ENCODE measurements around the gene NOTUM.
A peak's percentile ranks its signal among the peaks of the same experiment; 100 is the strongest.

Gene NOTUM

DNA sequence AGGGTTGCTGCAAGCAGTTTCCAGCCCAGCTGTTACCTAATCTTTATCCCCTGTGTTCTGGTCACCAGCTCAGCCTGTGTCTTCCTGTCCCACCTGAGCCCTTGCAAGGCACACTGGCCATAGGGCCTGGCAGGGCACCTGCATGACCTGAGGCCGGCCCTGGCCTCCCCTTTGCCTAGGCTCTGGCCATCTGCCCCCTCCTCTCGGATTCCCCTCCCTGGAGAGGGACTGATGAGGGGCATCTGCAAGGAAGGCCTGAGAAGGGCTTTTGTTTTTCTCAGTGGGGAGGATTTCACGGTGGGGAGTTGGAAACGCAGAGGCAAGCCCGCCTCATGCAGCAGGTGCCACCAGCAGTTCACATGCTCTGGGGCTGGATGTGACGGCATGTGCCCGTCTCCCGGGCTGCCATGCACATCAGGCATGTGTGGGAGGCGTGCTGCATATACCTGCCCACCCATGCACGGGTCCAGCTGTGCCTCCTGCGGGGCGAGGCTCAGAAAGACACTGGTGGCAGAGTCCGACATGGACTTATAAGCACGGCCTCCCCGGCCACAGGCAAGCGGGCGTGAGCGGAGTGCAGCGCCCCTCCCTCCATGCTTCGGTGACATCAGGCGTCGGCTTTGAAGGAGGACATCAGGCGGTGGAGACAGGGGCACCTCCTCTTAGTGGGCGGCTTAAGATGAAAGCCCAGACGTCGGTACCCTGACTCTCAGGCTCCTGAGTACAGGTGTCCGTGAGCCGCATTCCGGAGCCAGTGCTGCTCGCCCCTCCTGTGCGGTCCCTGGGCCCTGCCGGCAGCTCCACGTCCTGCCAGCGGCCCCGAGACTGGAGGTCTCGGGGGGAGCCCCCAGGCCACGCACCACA, 33.0 kb upstream of the NOTUM start (continued):
- TF ChIP-seq ZNF660 (tag by site-specific recombination; IDR thresholded peaks at IDR 0.05): no peak
- no peak for TF ChIP-seq ZFP37 (tag by site-specific recombination; IDR thresholded peaks at IDR 0.05)

DNA sequence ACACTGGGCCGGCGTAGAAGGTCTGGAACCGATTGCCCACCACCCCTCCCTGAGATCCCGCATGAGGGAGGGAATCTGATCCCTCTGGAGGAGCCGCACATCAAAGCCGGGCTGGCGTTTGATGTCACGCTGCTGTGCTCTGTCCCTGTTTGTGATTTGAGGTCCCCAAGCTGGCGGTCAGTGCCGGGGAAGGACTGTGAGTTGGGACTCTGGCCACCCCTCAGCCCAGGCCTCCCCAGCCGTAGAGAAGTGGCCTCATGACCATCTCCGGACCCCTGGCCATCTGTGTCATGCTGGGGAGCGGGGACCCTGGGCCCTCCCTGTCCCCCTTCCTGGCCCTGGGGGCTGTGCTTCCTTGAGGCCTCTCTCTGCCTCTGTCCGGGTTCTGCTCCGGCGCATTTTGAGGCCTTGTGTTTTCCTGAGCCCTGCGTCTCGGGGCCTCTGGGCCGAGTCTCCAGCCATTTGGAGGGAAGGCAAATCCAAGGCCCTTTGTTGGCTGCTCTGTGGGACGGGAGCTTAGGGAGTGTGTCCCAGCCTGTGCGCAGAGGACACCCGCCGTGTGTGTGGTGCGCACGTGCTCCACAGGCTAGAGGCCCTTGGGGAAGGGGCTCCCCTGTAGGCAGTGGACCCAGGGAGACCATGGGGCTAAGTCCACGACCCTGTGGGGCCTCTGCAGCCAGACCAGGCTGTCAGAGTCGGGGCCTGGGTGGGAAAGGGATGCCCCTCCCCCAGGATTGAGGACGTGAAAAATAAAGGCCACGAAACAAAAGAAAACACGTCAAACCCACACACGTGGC, 31.5 kb upstream of the NOTUM start:
- Histone ChIP-seq H3K36me3 (ENCODE audit: control insufficient read depth in 2 of 2, insufficient read depth in 1 of 2, low read length in 2 of 2) (peaks cover 0 to 18% of the 10 kb centered on the region in 2 experiments; a peak in 2 of 3 replicates), H3K4me3 (ENCODE audit: low read depth, low read length) (no peak overlapping the region), H3K27ac (ENCODE audit: extremely low read depth, low read depth, low read length) (no peak overlapping the region), H3K9me3 (ENCODE audit: control insufficient read depth, insufficient read depth, low read depth, low read length) (no peaks in the 10 kb centered on the region), H3K4me1 (ENCODE audit: control insufficient read depth, insufficient read depth, low read length) (peaks cover 7% of the 10 kb centered on the region)
- TF ChIP-seq GLI4 (tag by site-specific recombination; IDR thresholded peaks at IDR 0.05): no peak
- TF ChIP-seq ZIC2 (tag by site-specific recombination; IDR thresholded peaks at IDR 0.05): peak; percentile 42
- ChIA-PET POLR2A (interaction anchor here (0.7 to 1.4 kb wide), 5 partner anchors 11 to 65 kb away, joined by 3 to 4 read pairs (median 3); partner anchors contain the start of genes CENPX, LRRC45 and MAFG), CTCF (interaction anchor here (0.6 to 1.9 kb wide), 4 partner anchors 27 to 480 kb away, joined by 3 to 12 read pairs (median 8); no protein-coding TSS in a partner anchor)

DNA sequence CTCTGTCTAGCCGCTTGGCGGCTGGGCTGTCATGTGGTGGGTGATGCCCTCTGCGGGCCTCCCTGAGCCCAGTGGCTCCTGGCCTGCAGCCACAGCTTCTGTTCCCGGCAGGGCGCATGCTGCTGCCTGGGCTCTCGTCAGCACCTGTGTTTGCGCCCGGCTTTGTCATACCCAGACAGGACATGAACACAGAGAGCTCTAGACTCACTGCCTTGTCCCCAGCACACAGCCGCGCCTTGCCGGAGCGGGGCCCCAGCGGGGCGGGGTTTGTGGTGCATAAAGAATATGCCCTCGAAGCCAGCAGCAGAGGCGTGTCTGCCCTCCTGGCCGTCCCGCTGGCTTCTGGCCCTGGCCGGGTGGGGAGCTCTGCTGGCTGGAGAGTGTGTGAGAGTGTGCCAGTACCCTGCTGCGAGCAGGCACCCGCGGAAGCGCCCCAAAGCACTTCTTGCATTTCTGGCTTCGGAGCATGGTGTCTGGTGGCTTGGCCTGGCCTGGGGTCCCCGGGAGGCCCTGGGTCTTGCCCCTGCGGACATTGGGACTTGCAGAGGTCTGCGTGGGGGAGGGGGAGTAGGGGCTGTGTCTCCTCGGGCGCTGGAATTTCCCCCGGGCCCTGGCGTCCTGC, 30.8 kb upstream of the NOTUM start:
- peaks cover 0 to 18% of the 10 kb centered on the region in 2 experiments; a peak in 2 of 3 replicates for H3K36me3 ChIP-seq (ENCODE audit: control insufficient read depth in 2 of 2, insufficient read depth in 1 of 2, low read length in 2 of 2)
- H3K9me3 ChIP-seq (ENCODE audit: control insufficient read depth, insufficient read depth, low read depth, low read length): no peaks in the 10 kb centered on the region
- no peak overlapping the region for H3K4me3 ChIP-seq (ENCODE audit: low read depth, low read length)
- POLR2A ChIA-PET: interaction anchor here (0.6 to 1.4 kb wide), 8 partner anchors 12 to 64 kb away, joined by 3 to 4 read pairs (median 3); partner anchors contain the start of genes CENPX, LRRC45 and MAFG
- no peak overlapping the region for H3K27ac ChIP-seq (ENCODE audit: extremely low read depth, low read depth, low read length)
- peaks cover 7% of the 10 kb centered on the region for H3K4me1 ChIP-seq (ENCODE audit: control insufficient read depth, insufficient read depth, low read length)
- CTCF ChIA-PET: interaction anchor here (0.5 to 1.9 kb wide), 5 partner anchors 28 to 481 kb away, joined by 3 to 12 read pairs (median 7); no protein-coding TSS in a partner anchor
- TF ChIP-seq ZBTB17 (tag by site-specific recombination; IDR thresholded peaks at IDR 0.05) (peak; percentile 64), ZNF335 (tag by site-specific recombination; conservative IDR thresholded peaks at IDR 0.05) (0 out of 2 replicates have a peak, but pooled peaks have one; percentile 37), ZNF677 (tag by site-specific recombination; IDR thresholded peaks at IDR 0.05) (no peak), GLIS2 (tag by site-specific recombination; IDR thresholded peaks at IDR 0.05) (peak; percentile 21), ZNF777 (tag by site-specific recombination; IDR thresholded peaks at IDR 0.05; ENCODE audit: borderline replicate concordance) (no peak), ZNF10 (tag by site-specific recombination; IDR thresholded peaks at IDR 0.05) (no peak), SCRT1 (tag by site-specific recombination; IDR thresholded peaks at IDR 0.05; ENCODE audit: borderline replicate concordance) (no peak), ZNF121 (tag by site-specific recombination; IDR thresholded peaks at IDR 0.05) (peak; percentile 63; the same call in 1 of the 2 replicates), SCRT2 (tag by site-specific recombination; IDR thresholded peaks at IDR 0.05) (no peak), MEIS1 (CRISPR knock-in tag; IDR thresholded peaks at IDR 0.05; ENCODE audit: borderline replicate concordance) (no peak), ZNF211 (tag by site-specific recombination; IDR thresholded peaks at IDR 0.05; ENCODE audit: low read depth) (no peak), ZNF354C (tag by site-specific recombination; IDR thresholded peaks at IDR 0.05; ENCODE audit: borderline replicate concordance, low read depth) (no peak), BCL11A (tag by site-specific recombination; IDR thresholded peaks at IDR 0.05; ENCODE audit: low read depth) (no peak)
- TF ChIP-seq, protein P1, sequence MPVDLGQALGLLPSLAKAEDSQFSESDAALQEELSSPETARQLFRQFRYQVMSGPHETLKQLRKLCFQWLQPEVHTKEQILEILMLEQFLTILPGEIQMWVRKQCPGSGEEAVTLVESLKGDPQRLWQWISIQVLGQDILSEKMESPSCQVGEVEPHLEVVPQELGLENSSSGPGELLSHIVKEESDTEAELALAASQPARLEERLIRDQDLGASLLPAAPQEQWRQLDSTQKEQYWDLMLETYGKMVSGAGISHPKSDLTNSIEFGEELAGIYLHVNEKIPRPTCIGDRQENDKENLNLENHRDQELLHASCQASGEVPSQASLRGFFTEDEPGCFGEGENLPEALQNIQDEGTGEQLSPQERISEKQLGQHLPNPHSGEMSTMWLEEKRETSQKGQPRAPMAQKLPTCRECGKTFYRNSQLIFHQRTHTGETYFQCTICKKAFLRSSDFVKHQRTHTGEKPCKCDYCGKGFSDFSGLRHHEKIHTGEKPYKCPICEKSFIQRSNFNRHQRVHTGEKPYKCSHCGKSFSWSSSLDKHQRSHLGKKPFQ (tag by site-specific recombination; IDR thresholded peaks at IDR 0.05): no peak
- TF ChIP-seq, protein P2, sequence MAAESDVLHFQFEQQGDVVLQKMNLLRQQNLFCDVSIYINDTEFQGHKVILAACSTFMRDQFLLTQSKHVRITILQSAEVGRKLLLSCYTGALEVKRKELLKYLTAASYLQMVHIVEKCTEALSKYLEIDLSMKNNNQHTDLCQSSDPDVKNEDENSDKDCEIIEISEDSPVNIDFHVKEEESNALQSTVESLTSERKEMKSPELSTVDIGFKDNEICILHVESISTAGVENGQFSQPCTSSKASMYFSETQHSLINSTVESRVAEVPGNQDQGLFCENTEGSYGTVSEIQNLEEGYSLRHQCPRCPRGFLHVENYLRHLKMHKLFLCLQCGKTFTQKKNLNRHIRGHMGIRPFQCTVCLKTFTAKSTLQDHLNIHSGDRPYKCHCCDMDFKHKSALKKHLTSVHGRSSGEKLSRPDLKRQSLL (tag by site-specific recombination; IDR thresholded peaks at IDR 0.05): no peak
- TF ChIP-seq, protein P3, sequence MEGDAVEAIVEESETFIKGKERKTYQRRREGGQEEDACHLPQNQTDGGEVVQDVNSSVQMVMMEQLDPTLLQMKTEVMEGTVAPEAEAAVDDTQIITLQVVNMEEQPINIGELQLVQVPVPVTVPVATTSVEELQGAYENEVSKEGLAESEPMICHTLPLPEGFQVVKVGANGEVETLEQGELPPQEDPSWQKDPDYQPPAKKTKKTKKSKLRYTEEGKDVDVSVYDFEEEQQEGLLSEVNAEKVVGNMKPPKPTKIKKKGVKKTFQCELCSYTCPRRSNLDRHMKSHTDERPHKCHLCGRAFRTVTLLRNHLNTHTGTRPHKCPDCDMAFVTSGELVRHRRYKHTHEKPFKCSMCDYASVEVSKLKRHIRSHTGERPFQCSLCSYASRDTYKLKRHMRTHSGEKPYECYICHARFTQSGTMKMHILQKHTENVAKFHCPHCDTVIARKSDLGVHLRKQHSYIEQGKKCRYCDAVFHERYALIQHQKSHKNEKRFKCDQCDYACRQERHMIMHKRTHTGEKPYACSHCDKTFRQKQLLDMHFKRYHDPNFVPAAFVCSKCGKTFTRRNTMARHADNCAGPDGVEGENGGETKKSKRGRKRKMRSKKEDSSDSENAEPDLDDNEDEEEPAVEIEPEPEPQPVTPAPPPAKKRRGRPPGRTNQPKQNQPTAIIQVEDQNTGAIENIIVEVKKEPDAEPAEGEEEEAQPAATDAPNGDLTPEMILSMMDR (tag by site-specific recombination; IDR thresholded peaks at IDR 0.05): peak; percentile 52
- TF ChIP-seq, protein P4, sequence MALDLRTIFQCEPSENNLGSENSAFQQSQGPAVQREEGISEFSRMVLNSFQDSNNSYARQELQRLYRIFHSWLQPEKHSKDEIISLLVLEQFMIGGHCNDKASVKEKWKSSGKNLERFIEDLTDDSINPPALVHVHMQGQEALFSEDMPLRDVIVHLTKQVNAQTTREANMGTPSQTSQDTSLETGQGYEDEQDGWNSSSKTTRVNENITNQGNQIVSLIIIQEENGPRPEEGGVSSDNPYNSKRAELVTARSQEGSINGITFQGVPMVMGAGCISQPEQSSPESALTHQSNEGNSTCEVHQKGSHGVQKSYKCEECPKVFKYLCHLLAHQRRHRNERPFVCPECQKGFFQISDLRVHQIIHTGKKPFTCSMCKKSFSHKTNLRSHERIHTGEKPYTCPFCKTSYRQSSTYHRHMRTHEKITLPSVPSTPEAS (tag by site-specific recombination; IDR thresholded peaks at IDR 0.05): no peak
- TF ChIP-seq, protein P5, sequence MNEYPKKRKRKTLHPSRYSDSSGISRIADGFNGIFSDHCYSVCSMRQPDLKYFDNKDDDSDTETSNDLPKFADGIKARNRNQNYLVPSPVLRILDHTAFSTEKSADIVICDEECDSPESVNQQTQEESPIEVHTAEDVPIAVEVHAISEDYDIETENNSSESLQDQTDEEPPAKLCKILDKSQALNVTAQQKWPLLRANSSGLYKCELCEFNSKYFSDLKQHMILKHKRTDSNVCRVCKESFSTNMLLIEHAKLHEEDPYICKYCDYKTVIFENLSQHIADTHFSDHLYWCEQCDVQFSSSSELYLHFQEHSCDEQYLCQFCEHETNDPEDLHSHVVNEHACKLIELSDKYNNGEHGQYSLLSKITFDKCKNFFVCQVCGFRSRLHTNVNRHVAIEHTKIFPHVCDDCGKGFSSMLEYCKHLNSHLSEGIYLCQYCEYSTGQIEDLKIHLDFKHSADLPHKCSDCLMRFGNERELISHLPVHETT (tag by site-specific recombination; IDR thresholded peaks at IDR 0.05): no peak

All from HEK293 (cell line).